H9 (cell line): ENCODE data around the gene NPTXR. TPM values are rescaled to one million over a fixed set of nuclear protein-coding genes. Genes with fewer than 3 reads are reported as not detected.

Experiments
- DNase-seq: peaks from one replicate; pipeline ENCODE4 v3.0.0-alpha.2; 2017
- H2AFZ ChIP-seq: one replicate; pipeline ENCODE4 v1.6.1; 2013; ENCODE audit warnings: mild to moderate bottlenecking, low read length, control low read depth, moderate library complexity
- H2AK5ac ChIP-seq: 2 replicates; pipeline ENCODE4 v1.6.1; 2013; ENCODE audit warnings: low read length, control low read depth, mixed read lengths; ENCODE audit not compliant: insufficient read length
- H2BK120ac ChIP-seq: one replicate; pipeline ENCODE4 v1.6.1; 2013; ENCODE audit warnings: low read depth, mild to moderate bottlenecking, low read length, control low read depth, inconsistent platforms; ENCODE audit not compliant: poor library complexity, severe bottlenecking
- H2BK12ac ChIP-seq: 2 replicates; pipeline ENCODE4 v1.6.1; 2013; ENCODE audit warnings: low read length, control low read depth, mixed read lengths, low read depth; ENCODE audit not compliant: insufficient read length
- H2BK15ac ChIP-seq: 2 replicates; pipeline ENCODE4 v1.6.1; 2013; ENCODE audit warnings: low read depth, low read length, control low read depth
- H2BK20ac ChIP-seq: one replicate; pipeline ENCODE4 v1.6.1; 2013; ENCODE audit warnings: low read depth, mild to moderate bottlenecking, low read length, control low read depth, inconsistent platforms; ENCODE audit not compliant: poor library complexity, severe bottlenecking
- H2BK5ac ChIP-seq: 2 replicates; pipeline ENCODE4 v1.6.1; 2013; ENCODE audit warnings: low read length, control low read depth, mixed read lengths; ENCODE audit not compliant: insufficient read length
- H3K14ac ChIP-seq: 2 replicates; pipeline ENCODE4 v1.6.1; 2013; ENCODE audit warnings: low read length, control low read depth; ENCODE audit not compliant: insufficient read depth
- H3K18ac ChIP-seq: 2 replicates; pipeline ENCODE4 v1.6.1; 2013; ENCODE audit warnings: low read depth, mild to moderate bottlenecking, mixed read lengths, low read length, control low read depth; ENCODE audit not compliant: insufficient read length
- H3K23ac ChIP-seq: 2 replicates; pipeline ENCODE4 v1.6.1; 2013; ENCODE audit warnings: low read length, control low read depth, mixed read lengths, low read depth; ENCODE audit not compliant: insufficient read length
- H3K23me2 ChIP-seq: 2 replicates; pipeline ENCODE4 v1.6.1; 2013; ENCODE audit warnings: low read depth, mild to moderate bottlenecking, mixed read lengths, low read length, control low read depth; ENCODE audit not compliant: insufficient read length, poor library complexity, severe bottlenecking
- H3K27ac ChIP-seq: 2 replicates; pipeline ENCODE4 v1.5.1; 2013; ENCODE audit warnings: low read length, control low read depth, mixed read lengths, low read depth; ENCODE audit not compliant: insufficient read length
- H3K27me3 ChIP-seq: 2 replicates; pipeline ENCODE4 v1.6.1; 2013; ENCODE audit warnings: low read length, control low read depth, inconsistent platforms; ENCODE audit not compliant: insufficient read depth
- H3K4ac ChIP-seq: 2 replicates; pipeline ENCODE4 v1.6.1; 2013; ENCODE audit warnings: low read depth, mild to moderate bottlenecking, control low read depth, inconsistent platforms, low read length, moderate library complexity
- H3K4me1 ChIP-seq: 2 replicates; pipeline ENCODE4 v1.6.1; 2013; ENCODE audit warnings: low read length, control low read depth, inconsistent platforms; ENCODE audit not compliant: insufficient read depth
- H3K4me2 ChIP-seq: 2 replicates; pipeline ENCODE4 v1.6.1; 2013; ENCODE audit warnings: low read length, control low read depth, mixed read lengths; ENCODE audit not compliant: insufficient read length, insufficient read depth
- H3K56ac ChIP-seq: 2 replicates; pipeline ENCODE4 v1.6.1; 2013; ENCODE audit warnings: low read depth, mild to moderate bottlenecking, mixed read lengths, low read length, control low read depth; ENCODE audit not compliant: insufficient read length
- H3K79me1 ChIP-seq: 2 replicates; pipeline ENCODE4 v1.6.1; 2013; ENCODE audit warnings: low read depth, mild to moderate bottlenecking, moderate library complexity, low read length, control low read depth, inconsistent platforms; ENCODE audit not compliant: insufficient read depth, poor library complexity, severe bottlenecking
- H3K79me2 ChIP-seq: 2 replicates; pipeline ENCODE4 v1.6.1; 2013; ENCODE audit warnings: low read length, control low read depth, inconsistent platforms; ENCODE audit not compliant: insufficient read depth
- H3K9ac ChIP-seq: 2 replicates; pipeline ENCODE4 v1.6.1; 2013; ENCODE audit warnings: low read length, control low read depth, mixed read lengths; ENCODE audit not compliant: insufficient read length; ENCODE audit errors: extremely low read depth
- H3K9me3 ChIP-seq: one replicate; pipeline ENCODE4 v1.6.1; 2013; ENCODE audit warnings: low read depth, low read length, inconsistent platforms; ENCODE audit not compliant: control insufficient read depth
- H3T11ph ChIP-seq: one replicate; pipeline ENCODE4 v1.6.1; 2013; ENCODE audit warnings: mild to moderate bottlenecking, low read length, control low read depth, inconsistent platforms
- H4K20me1 ChIP-seq: one replicate; pipeline ENCODE4 v1.6.1; 2013; ENCODE audit not compliant: control insufficient read depth, insufficient read length, insufficient read depth
- H4K5ac ChIP-seq: 2 replicates; pipeline ENCODE4 v1.6.1; 2013; ENCODE audit warnings: low read depth, mild to moderate bottlenecking, mixed read lengths, low read length, control low read depth; ENCODE audit not compliant: insufficient read length
- H4K8ac ChIP-seq: replicated peaks from 2 replicates; pipeline ENCODE4 v1.6.1; 2013; ENCODE audit warnings: low read length, control low read depth, mixed read lengths, low read depth; ENCODE audit not compliant: insufficient read length
- H4K91ac ChIP-seq: 2 replicates; pipeline ENCODE4 v1.6.1; 2013; ENCODE audit warnings: low read depth, mild to moderate bottlenecking, moderate library complexity, mixed read lengths, low read length, control low read depth; ENCODE audit not compliant: insufficient read length
- H3K27ac Mint-ChIP-seq, 3 experiments: 2 replicates in 2 of 3; 3 replicates in 1 of 3; pipeline ENCODE4 v1.8.0; 2020 to 2021; ENCODE audit warnings: mixed read lengths in 3 of 3, mild to moderate bottlenecking in 1 of 3, moderate library complexity in 1 of 3
- H3K27me3 Mint-ChIP-seq: 2 replicates; pipeline ENCODE4 v1.8.0; 2021; ENCODE audit warnings: low read depth, mild to moderate bottlenecking, moderate library complexity, mixed read lengths
- H3K36me3 Mint-ChIP-seq, 3 experiments: 2 replicates in 2 of 3; 3 replicates in 1 of 3; pipeline ENCODE4 v1.8.0; 2020 to 2021; ENCODE audit warnings: low read depth in 3 of 3, mixed read lengths in 3 of 3; ENCODE audit not compliant: insufficient read depth in 1 of 3
- H3K4me1 Mint-ChIP-seq, 2 experiments: 2 replicates each; pipeline ENCODE4 v1.8.0; 2020; ENCODE audit warnings: mixed read lengths in 2 of 2
- H3K4me3 Mint-ChIP-seq, 2 experiments: 2 replicates in 1 of 2; 3 replicates in 1 of 2; pipeline ENCODE4 v1.8.0; 2020 to 2021; ENCODE audit warnings: mild to moderate bottlenecking in 2 of 2, mixed read lengths in 2 of 2, moderate library complexity in 1 of 2
- H3K9me3 Mint-ChIP-seq, 2 experiments: 2 replicates in 1 of 2; 3 replicates in 1 of 2; pipeline ENCODE4 v1.8.0; 2020; ENCODE audit warnings: mild to moderate bottlenecking in 2 of 2, mixed read lengths in 2 of 2, moderate library complexity in 1 of 2
- CTCF ChIP-seq: fragments of 200-600 bp; sonication (generic); conservative IDR thresholded peaks from 3 replicates; pipeline ENCODE4 v1.8.0; 2021; ENCODE audit warnings: antibody characterized with exemption, mild to moderate bottlenecking
- WGBS: extraction: QIAGEN DNeasy Blood & Tissue Kit; methylation state at CpG from one replicate; pipeline ENCODE4 v1.1.7; 2013; ENCODE audit warnings: missing lambda C conversion rate, low lambda C conversion rate, mixed read lengths; ENCODE audit not compliant: insufficient read length; ENCODE audit errors: extremely low coverage; 5-methylcytosine and 5-hydroxymethylcytosine counted together
- total RNA-seq: library from RNA; stranded (reverse); gene quantifications from 2 replicates; pipeline ENCODE4 v1.2.1, GENCODE V29; 2021

NPTXR gene
- total RNA-seq, 1 experiment from 2014 or later = 8.1 TPM

GRCh38 chr22:38837414-38837928 lies 6.4 kb downstream of the NPTXR start:
- Histone ChIP-seq H3K4ac (no peak overlapping the region), H3K79me2 (peaks cover 2% of the 10 kb centered on the region; the same call in 1 of the 2 replicates), H2BK15ac (no peak overlapping the region), H4K5ac (no peak overlapping the region), H4K8ac (no peak overlapping the region), H3K27me3 (peaks cover 10% of the 10 kb centered on the region; the same call in 1 of the 2 replicates), H3K18ac (no peak overlapping the region), H3K56ac (no peak overlapping the region), H3K23ac (no peak overlapping the region), H3K79me1 (no peaks in the 10 kb centered on the region), H2BK120ac (no peak overlapping the region), H3K23me2 (no peaks in the 10 kb centered on the region), H2BK5ac (no peak overlapping the region), H2BK20ac (no peak overlapping the region), H3T11ph (no peak overlapping the region), H3K9ac (no peak overlapping the region), H4K20me1 (peaks cover 3% of the 10 kb centered on the region), H2AK5ac (no peak overlapping the region), H3K4me2 (no peak overlapping the region), H3K14ac (no peak overlapping the region), H3K4me1 (peaks cover 10% of the 10 kb centered on the region; the same call in 1 of the 2 replicates), H3K9me3 (no peaks in the 10 kb centered on the region), H3K27ac (no peak overlapping the region), H4K91ac (no peak overlapping the region), H2BK12ac (no peak overlapping the region), H2AFZ (no peak overlapping the region)
- DNase-seq = no peak
- no CpG with 5 or more reads among the region's 6 CpGs for WGBS
- Mint-ChIP-seq H3K27ac (no peak overlapping the region; a peak in 1 of 7 replicates), H3K27me3 (peaks cover 41% of the 10 kb centered on the region), H3K36me3 (no peaks in the 10 kb centered on the region; a peak in 1 of 7 replicates), H3K9me3 (no peaks in the 10 kb centered on the region), H3K4me1 (peaks cover 45 to 50% of the 10 kb centered on the region in 2 experiments), H3K4me3 (no peak overlapping the region; a peak in 1 of 5 replicates)
- no peak for TF ChIP-seq CTCF
